Dedifferentiated amniotic fluid mesenchymal stem cell (primary cell): Measurements from ENCODE around the gene OR56A5.

ENCODE experiments used
- DNase-seq: peaks from one replicate; pipeline ENCODE4 v3.0.0-alpha.2; 2016; ENCODE audit errors: extremely low spot score

The OR56A5 gene

DNA sequence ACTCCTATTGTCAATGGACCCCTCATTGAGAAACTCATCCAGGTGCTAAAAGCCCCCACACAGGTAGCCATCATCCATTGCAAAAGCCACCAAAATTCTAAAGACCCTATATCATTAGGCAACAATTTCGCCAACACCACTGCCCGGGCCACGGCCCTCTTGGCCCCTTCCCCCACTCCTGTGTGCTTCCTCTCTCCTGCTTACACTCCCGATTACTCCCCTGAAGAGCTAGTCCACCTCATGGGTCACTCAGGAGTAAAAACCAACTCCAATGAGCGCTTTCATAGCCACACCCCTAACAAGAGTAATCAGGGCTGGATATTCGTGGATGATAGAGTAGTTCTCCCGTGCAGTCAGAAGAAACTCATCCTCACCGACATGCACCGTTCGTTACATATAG lies 35.2 kb downstream of the OR56A5 start:
- no peak for DNase-seq

DNA sequence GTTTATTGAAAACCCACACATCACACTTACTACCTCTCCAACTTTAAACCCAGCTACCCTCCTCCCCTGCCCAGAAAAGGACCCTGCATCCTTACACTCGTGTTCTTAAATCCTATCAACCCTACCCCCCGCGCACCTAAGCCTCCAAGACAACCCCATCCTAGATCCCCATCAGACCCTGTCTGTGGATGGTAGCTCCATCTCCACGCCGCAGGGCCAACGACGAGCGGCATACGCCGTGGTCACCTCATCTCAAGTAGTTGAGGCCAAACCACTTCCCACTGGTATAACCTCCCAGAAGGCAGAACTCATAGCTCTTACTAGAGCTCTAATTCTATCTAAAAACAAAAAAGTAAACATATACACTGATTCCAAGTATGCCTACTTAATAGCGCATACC lies 35.6 kb downstream of the OR56A5 start:
- no peak for DNase-seq

DNA sequence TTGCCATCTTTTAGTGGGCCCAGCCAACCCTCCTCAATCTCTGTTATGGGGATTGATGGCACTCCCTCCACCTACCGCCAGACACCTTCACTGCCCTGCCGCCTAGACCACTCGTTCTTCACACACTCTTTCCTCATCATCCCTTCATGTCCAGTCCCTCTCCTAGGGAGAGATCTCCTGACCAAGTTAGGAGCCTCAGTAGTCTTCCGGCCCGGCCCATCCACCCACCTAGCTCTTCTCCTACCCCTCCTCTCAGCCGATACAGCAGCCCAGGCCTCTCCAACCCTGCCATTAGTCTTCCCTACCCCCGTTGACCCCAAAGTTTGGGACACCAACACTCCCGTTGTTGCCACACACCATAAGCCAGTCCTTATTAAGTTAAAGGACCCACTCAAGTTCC lies 37.2 kb downstream of the OR56A5 start:
- no peak for DNase-seq

DNA sequence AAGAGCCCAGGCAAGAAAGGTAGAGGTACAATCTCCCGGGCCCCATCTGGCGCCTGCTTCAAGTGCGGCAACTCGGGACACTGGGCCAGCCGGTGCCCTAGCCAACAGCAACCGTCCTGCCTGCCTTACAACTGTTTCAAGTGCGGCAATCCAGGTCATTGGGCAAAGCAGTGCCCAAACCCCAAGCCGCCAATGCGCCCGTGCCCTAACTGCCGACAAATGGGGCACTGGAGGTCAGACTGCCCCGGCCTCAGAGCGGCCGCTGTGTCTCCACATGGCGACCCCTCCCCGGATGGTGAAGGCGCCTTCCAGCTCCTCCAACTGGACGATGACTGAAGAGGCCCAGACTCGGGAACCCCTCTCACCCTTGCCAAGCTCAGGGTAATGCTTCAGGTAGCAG lies 37.7 kb downstream of the OR56A5 start:
- no peak for DNase-seq

DNA sequence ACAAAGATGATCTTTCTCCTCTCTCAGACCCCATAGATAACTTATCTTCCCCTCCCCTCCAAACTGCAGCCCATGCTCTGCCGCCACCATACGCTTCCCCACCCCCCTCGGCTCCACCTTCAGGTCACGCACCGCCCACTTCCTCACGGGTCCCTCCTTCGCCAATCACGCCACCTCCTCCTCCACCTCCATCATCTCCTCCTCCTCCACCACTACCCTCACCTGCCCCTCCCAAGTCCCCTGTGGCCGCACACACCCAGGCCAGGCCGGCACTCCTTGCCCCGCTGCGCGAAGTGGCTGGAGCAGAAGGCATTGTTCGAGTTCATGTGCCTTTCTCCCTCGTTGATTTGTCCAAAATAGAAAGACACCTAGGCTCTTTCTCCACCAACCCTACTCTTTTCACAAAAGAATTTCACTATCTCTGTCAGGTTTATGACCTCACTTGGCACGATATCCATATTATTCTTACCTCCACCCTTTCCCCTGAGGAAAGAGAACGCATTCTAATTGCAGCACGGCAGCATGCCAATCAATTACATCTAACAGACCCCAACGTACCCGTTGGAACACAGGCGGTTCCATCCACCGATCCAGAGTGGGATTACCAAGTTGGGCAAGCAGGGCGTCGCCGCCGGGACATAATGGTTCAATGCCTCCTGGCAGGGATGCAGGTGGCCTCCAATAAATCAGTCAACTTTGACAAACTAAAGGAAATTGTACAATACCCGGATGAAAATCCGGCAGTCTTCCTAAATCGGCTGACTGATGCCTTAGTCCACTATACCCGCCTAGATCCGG lies 38.5 kb downstream of the OR56A5 start:
- DNase-seq: no peak

DNA sequence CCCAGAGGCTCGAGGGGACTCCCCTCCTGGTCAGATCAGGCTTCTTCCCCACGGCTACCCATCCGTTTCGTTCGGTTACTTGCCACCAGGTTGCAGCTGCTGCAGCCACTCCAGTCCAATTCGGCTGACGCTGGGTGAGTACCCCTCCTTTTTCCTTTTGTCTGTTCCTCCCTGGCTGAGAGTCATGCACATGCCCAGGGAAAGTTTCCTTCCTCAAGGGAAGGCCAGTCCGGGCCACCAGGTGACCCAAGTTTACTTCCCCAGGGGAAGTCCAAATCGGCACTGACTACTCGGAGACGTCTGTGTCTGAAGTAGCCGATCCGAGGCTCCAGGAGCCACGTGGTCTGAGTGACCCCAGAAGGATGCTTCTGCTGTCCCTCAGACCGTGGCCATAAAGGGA lies 39.5 kb downstream of the OR56A5 start:
- DNase-seq: no peak

DNA sequence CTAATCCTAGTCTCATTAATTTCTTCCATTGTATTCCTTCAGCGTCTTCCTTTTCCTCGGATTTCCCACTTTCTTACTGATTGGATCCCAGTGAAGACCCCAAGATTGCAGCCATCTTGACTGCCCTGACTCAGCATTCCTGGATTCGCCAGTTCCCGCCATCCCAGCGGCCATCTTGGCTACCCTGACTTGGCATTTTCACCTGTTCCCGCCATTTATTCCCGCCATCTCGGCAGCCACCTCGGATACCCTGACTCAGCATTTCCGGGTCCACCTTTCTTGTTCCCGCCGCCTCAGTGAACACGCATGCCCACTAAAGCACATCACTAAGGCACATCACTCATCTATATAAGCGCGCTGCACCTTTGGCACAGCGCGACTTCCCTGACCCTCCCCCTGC lies 40.0 kb downstream of the OR56A5 start:
- DNase-seq: no peak

DNA sequence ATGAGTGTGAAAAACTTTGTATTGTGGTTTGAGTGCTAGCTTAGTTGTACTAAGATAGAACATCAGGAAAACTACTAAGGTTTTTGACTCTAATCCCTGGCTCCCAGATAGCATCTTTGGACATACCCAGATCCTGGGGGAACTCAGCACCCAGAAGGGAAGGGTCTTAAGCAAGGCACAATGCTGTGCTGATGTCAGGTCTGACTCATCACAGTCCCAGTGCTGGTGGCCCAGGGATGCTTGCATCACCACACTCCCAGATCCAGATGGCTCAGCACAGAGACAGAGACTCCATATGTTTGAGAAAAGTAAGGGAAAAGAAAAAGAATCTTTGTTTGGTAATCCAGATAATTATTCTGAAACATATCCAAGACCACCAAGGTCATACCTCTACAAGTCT lies 44.5 kb downstream of the OR56A5 start:
- no peak for DNase-seq

DNA sequence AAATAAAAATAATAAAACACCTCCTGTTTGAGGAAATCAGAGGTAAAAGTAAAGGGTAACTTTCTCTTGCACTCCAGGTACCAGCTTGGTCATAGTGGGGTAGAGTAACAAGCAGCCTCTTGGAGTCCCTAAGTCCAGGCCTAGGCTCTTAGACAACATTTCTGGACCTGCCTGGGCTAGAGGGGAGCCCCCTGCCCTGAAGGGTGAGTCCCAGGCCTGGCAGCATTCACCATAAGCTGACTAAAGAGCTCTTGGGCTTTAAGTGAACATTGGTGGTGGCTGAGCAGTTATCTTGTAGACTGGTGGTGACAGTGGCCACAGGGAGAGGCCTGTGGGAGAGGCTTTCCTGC lies 44.9 kb downstream of the OR56A5 start:
- DNase-seq: no peak

DNA sequence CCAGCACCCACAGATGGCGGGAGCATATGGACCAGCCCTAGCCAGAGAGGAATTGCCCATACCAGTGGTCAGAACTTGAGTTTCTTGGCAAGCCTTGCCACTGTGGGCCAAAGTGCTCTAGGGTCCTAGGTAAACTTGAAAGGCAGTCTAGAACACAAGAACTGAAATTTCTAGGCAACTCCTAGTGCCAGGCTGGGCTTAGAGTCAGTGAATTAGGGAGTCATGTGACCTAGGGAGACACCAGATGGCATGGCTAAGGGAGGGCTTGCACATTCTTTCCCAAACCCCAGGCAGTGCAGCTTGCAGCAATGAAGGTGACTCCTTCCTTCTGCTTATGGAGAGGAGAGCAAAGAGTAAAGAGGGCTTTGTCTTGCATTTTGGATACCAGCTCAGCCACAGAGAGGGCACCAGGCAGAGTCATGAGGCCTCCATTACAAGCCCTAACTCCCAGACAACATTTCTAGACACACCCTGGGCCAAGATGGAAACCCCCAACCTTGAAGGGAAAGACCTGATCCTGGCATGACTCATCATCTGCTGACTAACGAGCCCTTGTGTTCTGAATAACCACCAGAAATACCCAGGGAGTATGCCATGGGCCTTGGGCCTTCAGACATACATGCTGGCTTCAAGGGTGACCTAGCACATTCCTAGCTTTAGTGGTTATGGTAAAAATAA lies 45.4 kb downstream of the OR56A5 start:
- no peak for DNase-seq
